HG02885 (cell line): ENCODE data around the gene EPB42.
"Not testable (repeated sequence)": the region's sequence is repeated elsewhere in the genome, so short reads cannot be mapped to it uniquely, and the experiment has no call there.

ENCODE experiments used
- ATAC-seq: cut with Tn5 transposase; IDR thresholded peaks from one replicate; pipeline ENCODE4 v1.9.1; 2021; ENCODE audit warnings: mild to moderate bottlenecking; ENCODE audit not compliant: unreplicated experiment, poor library complexity

EPB42 gene

GRCh38 chr15:43194795-43195194 is 26.0 kb downstream of the EPB42 start:
- ATAC-seq: no peak

DNA sequence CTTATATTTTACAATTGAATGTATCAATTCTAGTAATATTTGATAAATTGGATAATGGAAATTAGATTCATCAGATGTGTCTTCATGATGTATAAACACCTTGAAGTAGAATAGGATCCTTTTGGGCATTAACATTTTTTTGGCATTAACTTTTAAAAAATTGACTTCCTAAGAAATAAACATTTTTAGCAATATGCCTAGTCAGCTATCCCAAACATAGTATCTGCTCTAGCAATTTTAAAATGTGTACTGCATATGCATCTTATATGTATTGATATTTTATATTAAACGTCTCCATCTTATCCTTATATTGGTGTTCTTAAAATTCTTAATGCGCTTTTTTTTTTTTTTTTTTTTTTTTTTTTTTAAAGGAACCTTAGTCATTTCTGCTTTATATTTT is 27.1 kb downstream of the EPB42 start:
- no peak for ATAC-seq

DNA sequence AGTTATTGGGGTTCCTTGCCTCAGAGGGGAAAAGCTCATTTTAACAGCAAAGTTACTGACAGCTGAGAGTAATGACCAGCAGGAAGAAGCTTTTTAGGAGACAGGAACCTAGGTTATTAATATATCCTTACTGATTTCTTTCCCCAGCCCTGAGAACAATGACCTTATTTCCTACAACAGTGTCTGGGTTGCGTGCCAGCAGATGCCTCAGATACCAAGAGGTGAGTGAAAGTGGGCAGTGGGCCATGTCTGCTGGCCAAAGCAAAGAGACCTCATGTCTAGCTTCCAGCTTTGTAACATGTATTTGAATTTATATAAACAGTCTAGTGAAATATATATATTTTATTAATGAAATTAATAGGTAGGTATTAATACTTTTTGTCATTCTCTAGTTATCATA is 30.6 kb downstream of the EPB42 start:
- no peak for ATAC-seq

DNA sequence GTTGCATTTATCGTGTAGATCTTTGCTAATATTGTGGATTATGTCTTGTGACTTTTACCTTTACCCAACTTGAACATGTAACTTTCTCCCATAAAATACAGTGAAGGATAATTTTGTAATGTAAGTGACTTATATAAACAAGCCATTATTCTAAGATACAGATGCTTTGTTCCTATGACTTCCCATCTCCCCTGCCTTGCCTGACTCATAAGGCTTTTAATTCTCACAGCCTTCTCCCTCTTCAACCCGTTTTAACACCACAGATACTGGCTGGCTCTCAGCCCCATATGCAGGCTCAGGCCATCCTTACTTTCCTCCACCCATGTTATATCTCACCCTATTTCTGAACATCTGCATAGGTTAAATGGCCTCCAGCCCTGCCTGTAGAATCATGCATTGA is 31.5 kb downstream of the EPB42 start:
- no peak for ATAC-seq

DNA sequence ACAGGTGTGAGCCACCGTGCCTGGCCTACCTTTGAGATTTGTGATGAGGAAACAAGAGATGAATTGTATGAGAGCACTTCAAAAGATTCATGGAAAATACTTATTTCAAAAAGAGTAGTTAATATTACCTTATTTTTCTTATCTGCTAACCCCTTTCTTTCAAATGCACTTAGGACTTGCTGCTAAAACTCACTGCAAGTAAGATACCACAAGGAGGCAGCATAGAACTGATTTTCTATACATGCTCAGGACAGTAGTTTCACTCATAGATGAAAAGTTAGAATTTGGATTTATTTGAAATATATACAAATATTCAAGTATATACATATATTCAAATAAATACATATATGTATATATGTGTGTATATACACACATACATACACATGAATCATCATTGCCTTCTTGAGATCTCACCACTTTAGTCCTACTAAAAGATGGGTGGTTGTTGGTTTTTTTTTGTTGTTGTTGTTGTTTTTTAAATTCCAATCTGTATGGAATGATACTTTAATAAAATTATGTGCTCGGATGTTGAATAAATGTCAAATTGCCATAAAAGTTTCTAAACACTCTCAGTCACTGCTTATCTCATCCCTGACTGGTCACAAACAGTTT is 33.2 kb downstream of the EPB42 start:
- ATAC-seq: no peak

DNA sequence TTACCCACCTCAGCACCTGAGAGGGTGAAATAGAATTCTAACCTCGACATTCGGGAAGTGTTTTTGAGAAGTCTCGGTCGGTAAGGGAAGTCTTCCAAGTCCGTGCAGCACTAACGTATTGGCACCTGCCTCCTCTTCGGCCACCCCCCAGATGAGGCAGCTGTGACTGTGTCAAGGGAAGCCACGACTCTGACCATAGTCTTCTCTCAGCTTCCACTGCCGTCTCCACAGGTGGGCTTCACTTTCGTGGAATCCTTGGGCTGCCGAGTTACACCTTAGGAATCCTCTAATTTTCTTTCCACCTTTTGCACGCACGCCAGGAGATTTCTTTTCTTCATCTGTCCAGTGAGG is 34.8 kb downstream of the EPB42 start:
- peak; percentile 9 for ATAC-seq

GRCh38 chr15:43185157-43186002 is 35.4 kb downstream of the EPB42 start, which contains the start of gene CCNDBP1:
Gene CCNDBP1 (plus strand): TSS chr15:43185403. CDS start chr15:43185499, 96 bp downstream.
- ATAC-seq: peak; percentile 95

- no peak for ATAC-seq
Measured at GRCh38 chr15:43184407-43185124, 36.3 kb downstream of the EPB42 start.

- no peak for ATAC-seq
Measured at GRCh38 chr15:43183270-43183669, 37.5 kb downstream of the EPB42 start.

- not testable (repeated sequence) for ATAC-seq
Measured at GRCh38 chr15:43177147-43177546, 43.7 kb downstream of the EPB42 start.

DNA sequence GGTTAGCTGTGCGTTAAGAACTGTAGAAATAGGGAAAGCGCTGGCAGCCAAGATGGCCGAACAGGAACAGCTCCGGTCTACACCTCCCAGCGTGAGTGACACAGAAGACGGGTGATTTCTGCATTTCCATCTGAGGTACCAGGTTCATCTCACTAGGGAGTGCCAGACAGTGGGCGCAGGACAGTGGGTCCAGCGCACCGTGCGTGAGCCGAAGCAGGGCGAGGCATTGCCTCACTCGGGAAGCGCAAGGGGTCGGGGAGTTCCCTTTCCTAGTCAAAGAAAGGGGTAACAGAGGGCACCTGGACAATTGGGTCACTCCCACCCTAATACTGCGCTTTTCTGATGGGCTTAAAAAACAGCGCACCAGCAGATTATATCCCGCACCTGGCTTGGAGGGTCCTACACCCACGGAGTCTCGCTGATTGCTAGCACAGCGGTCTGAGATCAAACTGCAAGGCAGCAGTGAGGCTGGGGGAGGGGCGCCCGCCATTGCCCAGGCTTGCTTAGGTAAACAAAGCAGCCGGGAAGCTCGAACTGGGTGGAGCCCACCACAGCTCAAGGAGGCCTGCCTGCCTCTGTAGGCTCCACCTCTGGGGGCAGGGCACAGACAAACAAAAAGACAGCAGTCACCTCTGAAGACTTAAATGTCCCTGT is 45.0 kb downstream of the EPB42 start:
- ATAC-seq: not testable (repeated sequence)

GRCh38 chr15:43169888-43170287 is 50.9 kb downstream of the EPB42 start:
- no peak for ATAC-seq

DNA sequence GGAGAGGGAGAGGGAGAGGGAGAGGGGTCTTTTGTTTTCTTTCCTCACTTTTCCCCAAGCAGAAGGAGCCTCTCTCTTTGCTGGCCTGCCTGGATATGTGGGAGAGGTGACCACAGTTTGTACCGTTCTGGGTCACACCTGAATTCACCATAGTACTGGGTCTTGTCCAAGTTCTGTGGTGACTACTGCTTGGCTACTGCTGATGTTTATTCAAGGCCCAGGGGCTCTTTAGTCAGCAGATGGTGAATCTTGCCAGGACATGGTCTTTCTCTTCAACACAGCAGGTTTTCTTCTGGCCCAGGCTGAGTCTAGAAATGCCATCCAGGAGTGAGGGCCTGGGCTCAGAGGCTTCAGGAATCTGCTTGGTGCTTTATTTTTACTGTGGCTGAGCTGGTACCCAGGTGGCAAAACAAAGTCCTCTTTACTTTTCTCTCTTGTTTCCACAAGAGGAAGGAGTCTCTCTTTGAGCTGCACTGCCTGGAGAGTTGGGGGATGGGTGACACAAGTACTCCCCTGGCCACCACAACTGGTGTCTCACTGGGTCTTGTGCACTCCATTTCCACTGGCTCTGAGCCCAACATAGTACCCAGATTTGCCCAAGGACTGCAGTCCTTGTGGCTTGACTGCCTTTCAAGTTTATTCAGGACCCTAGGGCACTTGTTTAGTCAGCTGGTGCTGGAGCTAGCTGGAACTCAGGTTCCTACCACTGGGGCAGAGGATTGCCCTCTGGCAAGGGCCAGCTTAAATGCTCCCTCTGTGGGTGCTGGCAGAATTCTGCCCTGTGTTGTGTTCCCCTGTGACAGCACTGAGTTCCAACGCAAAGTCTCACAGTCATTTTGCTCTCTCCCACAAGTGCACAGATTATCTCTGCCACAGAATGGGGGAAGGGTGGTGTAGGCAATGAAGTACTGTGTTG is 52.4 kb downstream of the EPB42 start:
- no peak for ATAC-seq

DNA sequence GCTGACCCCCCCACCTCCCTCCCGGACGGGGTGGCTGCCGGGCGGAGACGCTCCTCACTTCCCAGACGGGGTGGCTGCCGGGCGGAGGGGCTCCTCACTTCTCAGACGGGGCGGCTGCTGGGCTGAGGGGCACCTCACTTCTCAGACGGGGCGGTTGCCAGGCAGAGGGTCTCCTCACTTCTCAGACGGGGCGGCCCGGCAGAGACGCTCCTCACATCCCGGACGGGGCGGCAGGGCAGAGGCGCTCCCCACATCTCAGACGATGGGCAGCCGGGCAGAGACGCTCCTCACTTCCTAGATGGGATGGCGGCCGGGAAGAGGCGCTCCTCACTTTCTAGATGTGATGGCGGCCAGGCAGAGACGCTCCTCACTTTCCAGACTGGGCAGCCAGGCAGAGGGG is 53.6 kb downstream of the EPB42 start:
- not testable (repeated sequence) for ATAC-seq

- ATAC-seq: no peak
Measured at GRCh38 chr15:43165801-43166325, 55.0 kb downstream of the EPB42 start.

- no peak for ATAC-seq
Measured at GRCh38 chr15:43153269-43153668, 67.5 kb downstream of the EPB42 start.

DNA sequence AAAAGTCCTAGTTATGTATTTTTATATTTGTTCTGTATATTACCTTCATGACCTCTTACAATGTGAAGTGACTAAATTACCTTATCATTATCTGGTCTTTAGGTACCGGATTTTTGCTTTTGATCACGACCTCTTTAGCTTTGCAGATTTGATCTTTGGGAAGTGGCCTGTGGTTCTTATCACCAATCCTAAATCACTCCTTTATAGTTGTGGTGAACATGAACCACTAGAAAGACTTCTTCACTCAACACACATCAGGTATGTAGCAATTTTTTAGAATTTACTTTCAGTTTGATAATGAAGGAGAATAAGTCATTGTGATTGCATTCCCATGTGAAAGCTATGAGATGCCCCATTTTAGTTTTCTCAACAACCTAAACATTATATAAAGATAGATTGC is 69.1 kb downstream of the EPB42 start:
- no peak for ATAC-seq

- ATAC-seq: no peak
Measured at GRCh38 chr15:43150191-43150929, 70.5 kb downstream of the EPB42 start.
